ENCODE measurements around the gene RHOBTB3. TPM values are rescaled to one million over a fixed set of nuclear protein-coding genes. Genes with fewer than 3 reads are reported as not detected.
A peak's percentile ranks its signal among the peaks of the same experiment; 100 is the strongest.
"Not testable (repeated sequence)": the region's sequence is repeated elsewhere in the genome, so short reads cannot be mapped to it uniquely, and the experiment has no call there.

The RHOBTB3 gene, protein sequence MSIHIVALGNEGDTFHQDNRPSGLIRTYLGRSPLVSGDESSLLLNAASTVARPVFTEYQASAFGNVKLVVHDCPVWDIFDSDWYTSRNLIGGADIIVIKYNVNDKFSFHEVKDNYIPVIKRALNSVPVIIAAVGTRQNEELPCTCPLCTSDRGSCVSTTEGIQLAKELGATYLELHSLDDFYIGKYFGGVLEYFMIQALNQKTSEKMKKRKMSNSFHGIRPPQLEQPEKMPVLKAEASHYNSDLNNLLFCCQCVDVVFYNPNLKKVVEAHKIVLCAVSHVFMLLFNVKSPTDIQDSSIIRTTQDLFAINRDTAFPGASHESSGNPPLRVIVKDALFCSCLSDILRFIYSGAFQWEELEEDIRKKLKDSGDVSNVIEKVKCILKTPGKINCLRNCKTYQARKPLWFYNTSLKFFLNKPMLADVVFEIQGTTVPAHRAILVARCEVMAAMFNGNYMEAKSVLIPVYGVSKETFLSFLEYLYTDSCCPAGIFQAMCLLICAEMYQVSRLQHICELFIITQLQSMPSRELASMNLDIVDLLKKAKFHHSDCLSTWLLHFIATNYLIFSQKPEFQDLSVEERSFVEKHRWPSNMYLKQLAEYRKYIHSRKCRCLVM
- 27.6 and 30.3 TPM in 2 replicates for total RNA-seq

DNA sequence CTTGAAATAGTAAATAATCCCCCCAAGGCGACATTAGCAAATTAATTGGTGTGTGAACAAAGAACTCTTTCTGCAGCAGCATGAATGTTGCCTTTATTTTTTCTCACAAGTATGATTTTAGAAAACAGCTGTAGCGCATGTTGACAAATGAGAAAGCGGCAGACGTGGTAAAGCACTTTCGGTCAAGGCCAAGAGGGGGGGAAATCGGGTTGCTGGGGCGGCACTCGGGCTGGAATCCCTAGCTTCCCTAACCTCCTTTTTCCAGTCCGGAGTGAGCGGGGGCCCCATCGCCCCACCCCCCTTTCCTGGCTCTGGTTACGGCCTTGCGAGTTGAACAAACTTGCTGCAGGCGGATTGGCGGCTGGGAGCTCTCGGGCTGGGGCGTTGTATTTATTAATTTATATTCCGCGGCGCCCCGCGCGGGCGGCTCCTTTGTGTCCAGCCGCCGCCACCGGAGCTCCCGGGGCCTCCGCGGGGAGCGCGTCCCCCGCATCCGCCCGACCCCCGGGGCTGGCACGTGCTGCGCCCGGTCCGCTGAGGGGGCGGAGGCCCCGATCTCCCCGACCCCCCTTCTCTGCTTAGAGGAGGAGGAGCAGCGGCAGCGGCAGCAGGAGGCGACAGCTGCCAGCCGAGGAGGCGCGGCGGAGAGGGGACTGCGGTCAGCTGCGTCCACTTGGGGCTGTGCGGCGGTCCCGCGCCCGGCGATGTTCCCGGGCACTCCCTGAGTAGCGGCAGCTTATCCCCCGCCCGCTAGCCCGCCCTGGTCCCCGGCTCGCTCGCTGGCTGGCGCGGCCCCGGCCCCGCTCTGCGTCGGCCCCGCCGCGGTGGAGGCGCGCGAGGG is at the start of gene RHOBTB3:
Gene RHOBTB3 (plus strand): TSS at position 607 of the 841 bp plus-strand sequence. CDS start 347 bp downstream, outside the sequence.
- DNase-seq = peak; percentile 90

DNA sequence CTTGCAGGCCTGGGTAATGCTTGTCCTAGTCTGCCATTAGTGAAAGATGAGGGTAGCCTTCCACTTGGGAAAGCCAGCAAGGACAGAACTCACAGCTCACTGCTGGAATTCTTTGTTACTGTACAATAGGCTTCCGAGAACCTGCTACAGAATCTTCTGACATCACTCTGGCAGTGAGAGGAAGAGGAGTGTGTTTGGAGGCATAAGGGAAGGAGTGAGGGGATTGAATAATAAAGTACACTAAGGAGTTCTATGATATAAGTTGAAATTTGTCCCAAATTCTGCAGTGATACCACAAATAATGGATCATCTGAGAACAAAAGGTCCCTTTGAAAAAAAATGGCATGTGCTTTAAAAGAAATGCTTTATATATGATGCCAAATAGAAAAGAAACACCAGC is 48.2 kb upstream of the RHOBTB3 start, which contains the start of gene SPATA9:
Gene SPATA9 (minus strand): TSS at position 101 of the 400 bp plus-strand sequence. CDS start 137 bp downstream, outside the sequence.
- no peak for DNase-seq

DNA sequence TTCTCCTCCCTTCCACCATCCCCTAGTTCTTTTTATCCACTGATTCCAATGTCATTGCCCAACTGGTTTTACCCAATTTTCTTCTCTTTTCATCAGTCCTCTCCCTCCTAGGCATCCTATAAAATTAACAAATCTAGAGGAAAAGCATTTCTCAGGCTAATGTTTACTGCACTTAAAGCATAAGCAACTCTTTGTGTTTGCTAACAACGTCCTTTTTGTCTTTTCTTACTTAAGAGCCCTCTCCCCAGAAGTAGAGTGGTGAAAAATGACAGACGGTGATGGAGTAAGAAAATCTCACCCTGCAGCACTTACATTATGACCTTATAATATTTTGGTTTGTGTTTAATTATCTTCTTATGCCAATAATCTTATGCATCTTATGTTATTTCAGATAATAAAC is 46.8 kb upstream of the RHOBTB3 start:
- DNase-seq = no peak

DNA sequence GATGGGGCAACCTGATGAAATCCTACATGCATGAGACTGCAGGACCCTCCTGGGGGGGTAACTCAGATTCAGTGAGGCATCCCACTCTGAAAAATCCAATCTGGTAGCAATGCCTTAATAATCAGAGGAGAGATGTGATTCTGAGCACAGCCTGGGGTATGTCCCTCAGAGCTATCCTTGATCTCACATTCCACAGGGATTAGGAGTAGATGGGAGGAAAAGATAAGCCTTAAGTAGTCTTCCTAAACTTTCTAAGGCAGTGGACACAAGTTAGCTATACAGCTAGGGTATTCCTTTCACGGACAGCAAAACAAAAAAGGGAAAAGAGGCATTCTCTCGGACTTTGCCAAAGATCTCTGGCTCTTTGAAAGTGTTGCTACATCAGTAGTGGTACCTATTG is 44.5 kb upstream of the RHOBTB3 start:
- no peak for DNase-seq

DNA sequence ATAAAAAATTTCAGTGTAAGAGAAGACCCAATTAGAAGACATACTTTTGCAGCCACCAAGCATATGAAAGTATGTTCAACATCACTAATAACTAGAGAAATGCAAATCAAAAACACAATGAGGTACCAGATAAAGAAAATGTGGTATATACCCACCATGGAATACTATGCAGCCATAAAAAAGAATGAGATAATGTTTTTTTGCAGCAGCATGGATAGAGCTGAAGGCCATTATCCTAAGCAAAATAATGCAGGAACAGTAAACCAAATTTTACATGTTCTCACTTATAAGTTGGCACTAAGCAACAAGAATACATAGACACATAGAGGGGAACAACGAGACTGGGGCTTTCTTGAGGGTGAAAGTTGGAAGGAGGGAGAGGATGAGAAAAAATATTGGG is 41.5 kb upstream of the RHOBTB3 start:
- no peak for DNase-seq

DNA sequence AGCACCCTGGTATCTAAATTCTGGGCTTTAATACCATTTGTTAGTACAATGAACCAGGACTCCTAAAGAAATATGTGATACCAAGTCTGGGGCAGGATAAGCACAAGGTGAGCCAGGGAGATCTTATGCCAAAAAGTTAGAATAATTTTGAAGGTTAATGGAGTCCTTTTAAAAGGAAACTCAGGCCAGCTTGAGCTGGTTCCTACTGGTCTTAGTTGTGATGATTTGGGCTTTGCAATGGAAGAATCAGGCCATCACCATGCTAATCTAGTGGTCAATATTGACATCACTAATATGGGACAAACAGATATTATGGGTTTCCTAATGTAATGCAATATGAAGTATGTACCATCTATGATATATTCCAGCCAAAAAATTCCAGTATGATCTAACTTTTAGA is 40.8 kb upstream of the RHOBTB3 start:
- no peak for DNase-seq

DNA sequence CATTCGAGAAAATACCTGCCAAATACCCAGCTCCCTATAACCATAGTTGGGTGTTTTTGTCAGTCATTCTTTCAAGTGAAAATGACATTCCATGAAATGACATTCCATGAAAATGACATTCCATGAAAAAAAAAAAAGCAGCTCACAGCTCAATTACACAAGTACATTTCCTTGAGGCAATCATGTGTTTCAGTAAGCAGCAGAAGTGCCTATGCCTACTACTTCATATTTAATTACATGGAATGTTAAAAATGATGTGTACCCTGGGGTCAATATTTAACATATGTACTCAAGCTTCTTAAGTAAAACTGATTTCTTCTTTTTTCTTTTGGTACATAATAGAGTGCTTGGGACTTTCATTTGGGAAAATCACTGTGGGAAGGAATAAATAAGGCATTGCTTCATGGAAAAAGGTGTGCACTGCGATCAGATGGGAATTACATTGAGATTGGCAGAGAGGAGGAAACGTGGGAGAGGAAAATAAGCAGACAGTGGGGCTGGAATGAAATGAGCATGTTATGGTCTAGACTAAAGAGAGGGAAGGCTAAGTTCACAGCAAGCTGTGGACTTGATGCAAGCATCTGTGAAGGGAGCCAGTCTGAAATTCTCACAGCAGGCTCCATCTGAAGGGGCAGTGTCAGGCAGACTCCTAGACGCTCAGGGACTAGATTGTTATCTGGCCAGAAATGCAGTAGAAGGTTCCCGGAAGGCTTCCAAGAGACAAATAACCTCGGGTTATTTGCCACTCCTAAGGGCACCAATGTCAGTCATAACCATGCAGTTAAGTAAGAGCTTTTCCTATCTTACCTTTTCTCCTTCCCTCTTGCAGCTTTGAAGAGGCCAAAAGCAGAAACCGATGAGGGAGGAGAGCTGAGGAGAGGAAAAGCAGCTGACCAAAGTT is 33.1 kb upstream of the RHOBTB3 start:
- DNase-seq = no peak

DNA sequence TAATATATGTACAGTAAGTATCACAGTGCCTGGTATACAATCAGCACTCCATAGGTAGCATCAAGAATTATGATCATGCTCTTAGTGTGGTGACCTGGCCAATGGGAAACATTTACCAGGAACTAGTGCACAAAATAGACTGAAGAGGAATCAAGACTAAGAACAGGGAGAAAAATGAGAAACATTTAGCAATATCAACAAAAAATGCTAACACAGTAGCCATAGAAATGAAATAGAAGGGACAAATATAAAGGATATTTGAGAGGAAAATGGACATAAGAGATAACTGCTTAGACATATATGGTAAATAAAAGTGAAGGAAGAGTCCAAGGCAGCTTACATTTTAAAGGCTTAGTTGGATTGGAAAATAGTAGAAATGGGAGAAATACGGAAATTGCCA is 31.8 kb upstream of the RHOBTB3 start:
- DNase-seq = no peak

DNA sequence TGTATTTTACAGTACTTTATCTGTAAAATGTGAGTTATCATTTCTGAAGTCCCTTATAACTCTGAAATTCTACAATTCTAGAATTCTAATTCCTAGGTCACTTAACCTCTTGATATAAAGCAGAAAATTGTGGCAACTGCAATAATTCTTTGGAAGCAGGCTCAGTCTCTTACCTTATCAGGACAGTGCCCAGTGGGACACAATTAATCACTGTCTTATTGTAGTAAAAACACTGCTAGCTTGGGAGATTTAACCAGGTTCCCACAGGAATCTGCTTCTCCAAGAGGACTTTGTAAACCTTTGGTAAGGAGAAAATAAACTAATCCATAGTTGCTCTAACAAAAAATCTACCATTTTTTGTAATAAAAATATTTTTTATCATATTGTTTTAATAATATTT is 30.1 kb upstream of the RHOBTB3 start:
- DNase-seq = no peak

DNA sequence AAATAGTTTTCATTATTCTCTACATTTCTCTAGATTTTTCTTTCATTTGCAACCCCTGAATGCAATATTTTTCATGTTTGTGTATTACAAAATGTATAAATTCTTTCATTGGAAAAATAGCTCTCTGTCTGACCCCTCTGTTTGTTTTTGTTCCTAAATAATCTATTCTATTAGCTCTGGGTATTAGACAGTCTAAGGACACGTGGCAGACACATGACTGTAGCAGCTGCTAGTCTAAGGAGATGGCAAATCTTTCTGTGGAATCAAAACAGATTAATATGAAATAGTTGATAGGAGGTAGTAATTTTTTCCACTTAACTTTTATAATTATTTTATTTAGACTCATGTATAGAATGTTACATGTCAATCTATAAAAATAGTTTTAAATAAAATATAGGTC is 27.0 kb upstream of the RHOBTB3 start:
- DNase-seq = no peak

DNA sequence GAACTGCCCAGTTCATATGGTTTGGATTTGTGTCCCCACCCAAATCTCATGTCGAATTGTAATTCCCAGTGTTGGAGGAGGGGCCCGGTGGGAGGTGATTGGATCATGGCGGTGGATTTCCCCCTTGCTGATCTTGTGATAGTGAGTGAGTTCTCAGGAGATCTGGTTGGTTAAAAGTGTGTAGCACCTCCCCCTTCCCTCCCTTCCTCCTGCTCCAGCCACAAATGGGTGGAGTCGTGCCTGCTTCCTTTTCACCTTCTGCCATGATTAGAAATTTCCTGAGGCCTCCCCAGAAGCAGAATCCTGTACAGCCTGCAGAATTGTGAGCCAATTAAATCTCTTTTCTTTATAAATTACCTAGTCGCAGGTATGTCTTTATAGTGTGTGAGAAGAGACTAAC is 24.9 kb upstream of the RHOBTB3 start:
- DNase-seq = not testable (repeated sequence)

DNA sequence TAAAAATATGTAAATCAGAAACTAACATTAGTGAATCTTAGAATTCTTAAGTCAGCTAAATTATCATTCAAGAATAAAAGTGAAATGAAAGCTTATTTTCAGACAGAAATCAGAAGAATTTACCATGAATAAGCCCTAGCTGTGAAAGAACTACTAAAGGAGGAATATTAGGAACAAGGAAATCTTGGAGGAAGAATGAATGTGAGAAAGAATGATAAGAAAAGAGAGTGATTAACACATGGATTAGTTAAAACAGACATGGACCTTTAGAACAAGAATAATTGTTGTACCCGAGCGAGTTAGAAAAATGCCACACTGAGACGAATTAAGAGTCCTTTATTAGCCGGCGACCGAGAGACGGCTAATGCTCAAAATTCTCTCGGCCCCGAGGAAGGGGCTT is 24.1 kb upstream of the RHOBTB3 start:
- no peak for DNase-seq

DNA sequence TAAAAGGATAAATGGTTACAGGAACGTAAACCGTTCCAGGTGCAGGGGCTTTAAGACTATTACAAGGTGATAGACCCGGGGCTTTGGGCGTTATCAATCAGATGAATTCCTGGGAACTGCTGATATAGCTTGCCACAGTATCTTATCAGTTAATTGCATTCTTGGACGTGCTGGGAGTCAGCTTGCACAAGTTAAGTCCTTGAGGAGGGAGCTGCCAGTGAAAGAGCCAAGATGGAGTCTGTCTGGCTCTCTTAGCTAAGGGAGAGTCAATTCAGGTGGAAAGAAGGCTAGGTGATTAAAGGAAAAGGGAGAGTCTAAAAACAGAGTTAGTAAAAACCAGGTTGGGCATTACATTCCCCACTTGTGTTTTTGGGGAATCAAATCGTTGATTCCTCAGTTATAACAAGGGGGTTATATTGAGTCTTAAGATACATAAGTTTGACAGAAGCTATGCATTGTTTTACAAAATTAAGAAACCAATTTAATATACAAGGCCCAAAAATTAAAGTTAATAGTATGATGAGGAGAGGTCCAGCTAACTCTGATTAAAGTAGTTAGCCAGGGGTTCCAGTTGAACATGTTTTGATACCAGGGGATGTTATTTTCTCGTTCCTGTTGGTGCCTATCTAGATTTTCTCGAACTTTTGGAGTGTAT is 23.5 kb upstream of the RHOBTB3 start:
- not testable (repeated sequence) for DNase-seq

DNA sequence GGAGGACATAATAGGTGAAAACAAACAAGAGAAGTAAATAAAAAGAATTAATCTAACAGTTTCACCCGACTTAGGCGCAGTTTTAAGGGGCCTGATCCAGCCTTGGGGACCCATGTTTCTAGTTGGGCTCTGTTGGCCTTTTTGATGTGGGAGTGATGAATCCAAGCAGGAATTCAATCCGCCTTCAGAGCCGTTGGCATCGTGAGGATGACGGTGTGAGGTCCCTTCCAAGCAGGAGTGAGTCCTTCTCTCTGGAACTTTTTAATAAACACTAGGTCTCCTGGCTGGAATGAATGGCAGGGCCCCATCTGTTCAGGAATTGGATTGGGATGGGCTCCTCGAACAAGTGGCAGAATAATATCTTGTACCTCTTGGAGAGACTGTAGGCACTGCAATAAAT is 22.3 kb upstream of the RHOBTB3 start:
- no peak for DNase-seq

DNA sequence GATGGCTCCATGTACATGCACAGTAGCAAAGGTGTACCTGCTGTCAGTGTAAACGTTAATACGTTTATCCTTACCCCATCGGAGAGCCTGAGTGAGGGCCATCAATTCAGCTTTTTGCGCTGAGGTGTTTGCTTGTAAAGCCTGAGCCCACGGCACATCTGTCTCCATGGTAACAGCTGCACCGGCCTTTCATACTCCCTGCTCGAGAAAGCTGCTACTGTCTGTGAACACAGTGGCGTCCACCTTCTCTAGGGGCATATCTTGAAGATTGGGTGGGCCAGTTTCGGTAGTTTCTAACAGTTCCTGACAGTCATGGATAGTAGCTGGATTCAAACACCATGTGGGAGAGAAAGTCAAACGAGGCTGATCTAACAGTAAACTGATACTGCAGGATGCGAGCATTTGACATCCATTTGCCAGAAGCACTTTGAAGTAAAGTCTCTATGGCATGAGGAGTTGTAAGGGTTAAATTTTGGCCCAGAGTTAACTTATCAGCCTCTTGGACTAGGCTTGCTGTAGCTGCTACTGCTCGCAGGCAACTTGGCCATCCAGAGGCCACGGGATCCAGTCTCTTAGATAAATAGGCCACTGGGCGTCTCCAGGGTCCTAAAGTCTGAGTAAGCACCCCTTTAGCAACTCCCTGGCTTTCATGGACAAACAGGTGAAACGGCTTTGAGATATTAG is 21.0 kb upstream of the RHOBTB3 start:
- DNase-seq = no peak

DNA sequence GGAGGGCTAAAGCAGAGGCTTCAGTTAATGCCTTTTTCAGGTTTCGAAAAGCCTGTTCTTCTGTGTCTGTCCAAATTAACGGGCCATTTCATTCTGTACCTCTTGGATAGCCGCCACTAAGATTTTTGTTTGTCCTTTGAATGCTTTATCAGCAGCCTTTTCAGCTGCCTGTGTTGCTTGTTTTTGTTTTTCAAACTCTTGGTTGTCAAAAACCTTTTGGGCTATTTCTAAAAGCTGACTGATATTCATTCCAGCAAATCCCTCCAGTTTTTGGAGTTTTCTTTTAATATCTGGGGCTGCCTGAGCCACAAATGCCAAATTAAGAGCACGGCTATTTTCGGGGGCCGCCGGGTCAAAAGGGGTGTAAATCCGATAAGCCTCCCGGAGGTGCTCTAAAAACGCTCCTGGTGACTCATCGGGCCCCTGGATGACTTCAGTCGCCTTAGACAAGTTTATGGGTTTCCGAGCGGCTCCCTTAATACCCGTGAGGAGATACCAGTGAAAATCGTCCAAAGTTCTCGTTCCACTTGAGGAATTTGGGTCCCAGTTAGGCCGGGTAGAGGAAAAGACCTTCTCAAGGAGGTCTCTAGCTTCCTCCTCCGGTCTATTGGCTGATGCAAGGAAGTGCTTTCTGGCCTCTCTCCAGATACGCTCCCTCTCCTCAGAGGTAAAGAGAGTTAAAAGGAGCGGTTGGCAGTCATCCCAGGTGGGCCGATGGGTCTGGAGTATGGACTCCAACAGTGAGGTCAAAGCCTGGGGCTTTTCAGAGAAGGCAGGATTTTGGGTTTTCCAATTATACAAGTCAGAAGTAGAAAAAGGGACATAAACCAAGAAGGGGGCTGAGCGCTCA is 20.3 kb upstream of the RHOBTB3 start:
- not testable (repeated sequence) for DNase-seq

DNA sequence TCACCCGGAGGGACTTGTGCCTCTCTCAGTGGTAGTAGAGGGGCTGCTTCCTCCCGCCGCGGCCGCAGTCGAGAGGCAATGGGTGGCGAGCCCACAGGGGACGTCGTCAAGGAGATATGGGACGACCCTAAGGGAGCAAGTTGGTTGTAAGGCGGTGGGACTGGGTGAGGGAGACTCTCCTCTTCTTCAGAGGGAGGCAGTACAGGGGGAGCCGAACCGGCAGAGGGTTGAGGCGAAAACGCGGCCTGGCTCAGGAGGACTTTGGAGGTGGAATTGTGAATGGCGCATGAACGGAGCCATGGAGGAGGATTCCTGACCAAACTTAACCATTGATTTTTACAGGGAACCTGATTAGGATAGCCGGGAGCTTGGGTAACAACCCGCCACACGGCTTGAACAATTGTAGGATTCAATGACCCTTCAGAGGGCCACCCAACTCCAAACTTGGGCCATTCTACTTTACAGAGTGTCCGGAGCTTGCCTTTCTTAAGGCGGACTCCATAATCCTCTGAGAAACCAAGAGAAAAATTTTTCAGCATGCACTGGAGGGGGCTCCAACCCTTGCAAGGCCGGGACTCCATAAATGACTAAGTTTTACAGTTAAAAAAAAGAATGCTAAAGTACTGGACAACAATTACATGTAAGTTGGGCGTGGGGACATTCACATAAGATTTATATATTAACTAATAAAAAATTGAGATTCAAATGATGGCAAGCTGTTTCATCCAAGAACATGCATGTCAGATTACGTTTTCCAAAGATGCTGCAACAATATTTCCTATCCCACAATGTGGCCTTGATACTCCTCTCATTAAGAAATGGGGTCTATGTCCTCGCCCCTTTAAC is 19.4 kb upstream of the RHOBTB3 start:
- no peak for DNase-seq

DNA sequence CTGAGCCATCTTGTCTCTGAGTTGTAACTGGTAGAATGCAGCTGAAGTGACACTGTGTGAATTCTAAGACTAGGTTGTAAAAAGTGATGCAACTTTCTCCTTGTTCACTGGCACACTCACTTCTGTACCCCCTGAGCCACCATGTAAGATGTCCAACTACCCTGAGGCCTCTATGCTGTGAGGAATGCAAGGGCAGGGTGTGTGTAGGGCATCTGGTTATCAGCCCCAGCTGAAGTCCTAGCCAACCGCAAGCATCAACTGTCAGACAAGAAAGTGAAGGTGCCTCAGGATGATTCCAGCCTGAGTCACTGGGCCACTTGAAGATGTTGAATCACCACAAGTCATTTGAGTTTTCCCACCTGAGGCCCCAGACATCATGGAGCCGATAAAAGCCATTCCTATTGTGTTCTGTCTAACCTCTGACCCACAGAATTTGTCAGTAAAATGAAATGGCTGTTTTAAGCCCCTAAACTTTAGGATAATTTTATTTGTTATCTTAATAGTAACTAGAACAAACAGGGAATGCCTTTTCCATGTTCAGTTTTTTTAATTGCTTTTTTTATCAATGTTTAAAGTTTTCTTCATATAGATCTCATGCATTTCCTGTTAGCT is 18.7 kb upstream of the RHOBTB3 start:
- peak; percentile 76 for DNase-seq

DNA sequence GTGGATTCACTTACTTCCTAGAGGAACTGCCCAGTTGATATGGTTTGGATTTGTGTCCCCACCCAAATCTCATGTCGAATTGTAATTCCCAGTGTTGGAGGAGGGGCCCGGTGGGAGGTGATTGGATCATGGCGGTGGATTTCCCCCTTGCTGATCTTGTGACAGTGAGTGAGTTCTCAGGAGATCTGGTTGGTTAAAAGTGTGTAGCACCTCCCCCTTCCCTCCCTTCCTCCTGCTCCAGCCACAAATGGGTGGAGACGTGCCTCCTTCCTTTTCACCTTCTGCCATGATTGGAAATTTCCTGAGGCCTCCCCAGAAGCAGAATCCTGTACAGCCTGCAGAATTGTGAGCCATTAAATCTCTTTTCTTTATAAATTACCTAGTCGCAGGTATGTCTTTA is 17.9 kb upstream of the RHOBTB3 start:
- not testable (repeated sequence) for DNase-seq
